Nephron (organoid): ENCODE measurements around the gene SCN4B.

Source experiments
- H3K27ac Mint-ChIP-seq, 3 experiments: 2 replicates each; pipeline ENCODE4 v1.8.0; 2020; ENCODE audit warnings: mixed read lengths in 3 of 3, mild to moderate bottlenecking in 2 of 3, moderate library complexity in 1 of 3
- H3K27me3 Mint-ChIP-seq: 2 replicates; pipeline ENCODE4 v1.8.0; 2021; ENCODE audit warnings: low read depth, mild to moderate bottlenecking, moderate library complexity, mixed read lengths
- H3K36me3 Mint-ChIP-seq: 2 replicates; pipeline ENCODE4 v1.8.0; 2020; ENCODE audit warnings: low read depth, mixed read lengths
- H3K4me1 Mint-ChIP-seq: 2 replicates; pipeline ENCODE4 v1.8.0; 2020; ENCODE audit warnings: mixed read lengths
- H3K4me3 Mint-ChIP-seq, 3 experiments: 2 replicates each; pipeline ENCODE4 v1.8.0; 2020; ENCODE audit warnings: mild to moderate bottlenecking in 3 of 3, mixed read lengths in 3 of 3, moderate library complexity in 2 of 3
- H3K9me3 Mint-ChIP-seq: 2 replicates; pipeline ENCODE4 v1.8.0; 2020; ENCODE audit warnings: mixed read lengths
- TF ChIP-seq, protein P1 (sequence below), 3 experiments: fragments of 200-600 bp; sonication (generic); IDR thresholded peaks; one replicate each; pipeline ENCODE4 v1.5.0; 2021; ENCODE audit warnings: antibody characterized with exemption in 3 of 3; ENCODE audit not compliant: unreplicated experiment in 3 of 3

Gene SCN4B

DNA sequence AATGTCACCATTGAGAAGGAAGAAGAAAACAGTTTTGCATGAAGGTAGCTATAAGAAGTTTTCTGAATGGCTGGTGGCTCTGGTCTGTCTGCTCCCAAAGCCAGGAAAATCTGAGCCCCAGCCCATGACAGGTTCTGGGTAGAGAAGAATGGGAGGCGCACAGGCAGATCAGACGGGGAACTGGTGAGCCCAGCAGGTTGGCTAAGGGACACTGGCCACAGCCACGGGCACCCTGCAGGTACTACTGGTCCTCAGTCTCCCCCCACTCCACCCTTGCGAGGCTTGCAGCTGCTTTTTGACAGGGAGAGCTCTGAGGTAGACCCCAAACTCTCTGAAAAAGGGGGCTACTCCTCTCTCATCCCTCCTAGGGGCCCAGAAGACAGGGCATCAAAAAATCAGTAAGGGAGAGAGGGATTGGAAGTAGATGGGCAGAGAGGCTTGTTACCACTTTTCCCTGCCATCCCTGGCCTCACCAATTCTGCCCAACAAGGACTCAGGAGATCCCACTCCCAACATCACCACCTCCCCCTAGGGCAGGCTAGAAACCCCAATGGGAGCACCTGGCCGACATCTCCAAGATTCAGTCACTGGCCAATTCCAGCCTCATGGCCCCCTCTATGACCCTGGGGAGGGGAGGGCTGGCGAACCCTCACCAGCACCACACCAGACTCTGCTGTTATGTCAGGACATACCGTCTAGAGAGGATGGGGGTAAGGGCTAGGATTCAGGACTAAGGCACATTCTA is 17.4 kb downstream of the SCN4B start:
- no peak overlapping the region for H3K4me3 Mint-ChIP-seq
- no peak overlapping the region for H3K27ac Mint-ChIP-seq
- peaks cover 18% of the 10 kb centered on the region for H3K4me1 Mint-ChIP-seq
- no peaks in the 10 kb centered on the region for H3K36me3 Mint-ChIP-seq
- no peaks in the 10 kb centered on the region for H3K9me3 Mint-ChIP-seq
- TF ChIP-seq, protein P1, sequence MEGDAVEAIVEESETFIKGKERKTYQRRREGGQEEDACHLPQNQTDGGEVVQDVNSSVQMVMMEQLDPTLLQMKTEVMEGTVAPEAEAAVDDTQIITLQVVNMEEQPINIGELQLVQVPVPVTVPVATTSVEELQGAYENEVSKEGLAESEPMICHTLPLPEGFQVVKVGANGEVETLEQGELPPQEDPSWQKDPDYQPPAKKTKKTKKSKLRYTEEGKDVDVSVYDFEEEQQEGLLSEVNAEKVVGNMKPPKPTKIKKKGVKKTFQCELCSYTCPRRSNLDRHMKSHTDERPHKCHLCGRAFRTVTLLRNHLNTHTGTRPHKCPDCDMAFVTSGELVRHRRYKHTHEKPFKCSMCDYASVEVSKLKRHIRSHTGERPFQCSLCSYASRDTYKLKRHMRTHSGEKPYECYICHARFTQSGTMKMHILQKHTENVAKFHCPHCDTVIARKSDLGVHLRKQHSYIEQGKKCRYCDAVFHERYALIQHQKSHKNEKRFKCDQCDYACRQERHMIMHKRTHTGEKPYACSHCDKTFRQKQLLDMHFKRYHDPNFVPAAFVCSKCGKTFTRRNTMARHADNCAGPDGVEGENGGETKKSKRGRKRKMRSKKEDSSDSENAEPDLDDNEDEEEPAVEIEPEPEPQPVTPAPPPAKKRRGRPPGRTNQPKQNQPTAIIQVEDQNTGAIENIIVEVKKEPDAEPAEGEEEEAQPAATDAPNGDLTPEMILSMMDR (IDR thresholded peaks at IDR 0.05; ENCODE audit: unreplicated experiment in 3 of 3), result no peak
- peaks cover 27% of the 10 kb centered on the region for H3K27me3 Mint-ChIP-seq

GRCh38 chr11:118133816-118134215 is 18.8 kb downstream of the SCN4B start:
- peaks cover 18% of the 10 kb centered on the region for H3K27me3 Mint-ChIP-seq
- H3K9me3 Mint-ChIP-seq, result no peaks in the 10 kb centered on the region
- no peak overlapping the region for H3K4me3 Mint-ChIP-seq
- H3K4me1 Mint-ChIP-seq, result peaks cover 23% of the 10 kb centered on the region
- peak overlapping the region in 1 of 3 experiments; percentile 38 for H3K27ac Mint-ChIP-seq
- no peaks in the 10 kb centered on the region for H3K36me3 Mint-ChIP-seq
- TF ChIP-seq, protein P1 (IDR thresholded peaks at IDR 0.05; ENCODE audit: unreplicated experiment in 3 of 3), result no peak

DNA sequence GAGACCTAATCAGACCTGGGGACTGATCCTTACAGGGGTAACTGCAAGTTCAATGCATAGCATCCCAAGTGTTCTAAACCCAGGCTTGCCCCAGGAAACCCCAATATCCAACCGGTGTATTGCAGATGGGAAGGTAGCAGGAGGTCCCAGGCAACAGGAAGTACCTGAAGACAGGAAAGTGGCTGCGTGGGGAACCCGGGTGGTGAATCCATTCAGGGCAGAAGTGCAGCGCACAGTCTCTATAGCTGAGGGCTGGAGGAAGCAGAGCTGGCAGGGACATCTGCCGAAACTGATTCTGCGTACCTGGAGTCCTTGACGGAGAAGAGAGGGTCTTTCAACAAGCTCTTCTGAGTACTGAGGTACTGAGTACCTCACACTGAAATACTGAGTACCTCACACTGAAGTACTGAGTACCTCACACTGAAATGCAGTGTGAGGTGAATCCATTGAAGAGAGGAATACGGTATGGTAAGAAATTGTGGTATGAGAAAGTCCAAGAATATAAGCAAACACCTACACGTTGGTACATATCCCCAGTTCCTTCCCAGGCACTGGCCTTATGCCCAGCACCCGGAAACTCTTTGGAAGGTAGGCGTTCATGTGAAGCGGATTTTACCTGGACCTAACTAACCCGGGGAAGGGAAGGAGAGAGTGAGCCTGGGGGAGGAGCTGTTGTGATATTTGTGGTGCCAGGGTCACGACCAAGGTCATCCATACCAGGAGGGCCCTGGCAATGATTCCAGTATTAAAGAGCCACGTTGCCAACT is 20.1 kb downstream of the SCN4B start:
- Mint-ChIP-seq H3K9me3 (no peaks in the 10 kb centered on the region), H3K36me3 (no peaks in the 10 kb centered on the region), H3K4me1 (peaks cover 32% of the 10 kb centered on the region), H3K27ac (no peak overlapping the region), H3K27me3 (peaks cover 10% of the 10 kb centered on the region), H3K4me3 (no peak overlapping the region)
- TF ChIP-seq, protein P1 (IDR thresholded peaks at IDR 0.05; ENCODE audit: unreplicated experiment in 3 of 3), result no peak

DNA sequence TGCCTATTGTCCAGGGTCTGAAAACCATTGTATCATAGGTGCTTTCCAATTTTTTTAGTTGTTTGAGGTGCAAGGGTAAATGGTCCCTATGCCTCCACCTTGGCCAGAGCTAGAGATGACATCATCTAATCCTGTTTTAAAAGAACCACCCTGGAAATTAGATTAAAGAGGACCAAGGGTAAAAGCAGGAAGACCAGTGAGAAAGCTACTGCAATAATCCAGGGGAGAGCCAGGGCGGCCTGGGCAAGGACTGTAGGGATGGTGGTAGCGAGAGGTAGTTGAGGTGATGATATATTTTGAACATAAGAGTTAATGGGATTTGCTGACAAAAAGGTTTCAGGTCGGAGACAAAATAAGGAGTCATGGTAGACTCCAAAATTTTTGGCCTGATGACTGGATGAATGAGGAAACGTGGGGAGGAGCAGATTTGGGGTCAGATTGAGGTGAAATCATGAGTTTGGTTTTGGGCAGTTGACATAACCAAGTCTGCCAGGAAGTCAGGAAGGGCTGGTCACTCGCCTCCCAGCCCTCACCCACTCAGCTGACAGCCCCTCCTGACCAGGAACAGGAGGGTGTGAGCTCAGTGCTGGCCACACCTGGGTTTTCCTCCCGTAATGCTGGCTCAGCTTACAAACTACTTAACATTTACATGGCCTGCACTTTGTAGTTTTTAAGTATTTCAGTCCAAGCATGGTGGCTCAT is 23.0 kb downstream of the SCN4B start:
- Mint-ChIP-seq H3K4me1 (peaks cover 42% of the 10 kb centered on the region), H3K9me3 (no peaks in the 10 kb centered on the region), H3K36me3 (no peaks in the 10 kb centered on the region), H3K27me3 (peaks cover under 1% of the 10 kb centered on the region), H3K27ac (peak overlapping the region; percentile 98 to 99 (median 99)), H3K4me3 (peak overlapping the region; percentile 3 to 10 (median 4))
- TF ChIP-seq, protein P1 (IDR thresholded peaks at IDR 0.05; ENCODE audit: unreplicated experiment in 3 of 3), result no peak

DNA sequence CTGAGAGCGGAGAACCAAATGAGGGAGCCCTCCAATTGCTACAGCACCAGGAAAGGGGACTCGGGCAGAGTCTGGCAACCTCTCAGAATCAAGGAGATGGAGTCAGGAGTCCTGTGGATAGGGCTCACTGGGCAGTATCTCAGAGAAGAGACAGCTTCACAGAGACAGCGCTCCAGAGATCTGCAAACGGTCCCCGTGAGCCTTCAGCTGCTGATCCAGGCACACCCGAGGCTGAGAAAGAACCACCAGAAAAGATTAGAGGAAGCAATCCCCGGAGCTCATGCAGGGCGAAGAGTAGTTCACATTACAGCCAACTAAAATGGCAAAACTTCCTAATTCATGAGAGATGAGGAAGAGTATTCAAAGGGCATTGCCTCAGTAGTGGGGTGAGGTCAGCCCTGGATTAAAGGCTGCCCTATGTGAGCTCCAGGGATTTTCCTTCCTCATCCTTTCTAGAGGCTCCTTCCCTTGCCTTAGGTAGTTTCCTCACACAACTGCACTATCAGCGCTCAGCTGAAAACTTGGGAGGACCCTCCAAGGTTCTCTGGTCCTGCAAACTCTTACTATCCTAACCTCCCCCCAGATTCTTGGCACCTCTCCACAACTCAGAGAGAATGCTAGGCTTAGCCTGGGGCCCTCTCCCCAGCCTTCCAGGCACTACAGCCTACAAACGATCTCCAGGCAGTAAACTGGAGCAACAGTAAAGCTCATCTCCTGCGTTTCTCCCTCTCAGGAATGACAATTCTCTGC is 23.7 kb downstream of the SCN4B start:
- Mint-ChIP-seq H3K27ac (peak overlapping the region; percentile 98 to 99 (median 99)), H3K4me1 (peaks cover 42% of the 10 kb centered on the region), H3K9me3 (no peaks in the 10 kb centered on the region), H3K4me3 (peak overlapping the region; percentile 55 to 58 (median 55)), H3K36me3 (no peaks in the 10 kb centered on the region), H3K27me3 (no peaks in the 10 kb centered on the region)
- TF ChIP-seq, protein P1 (IDR thresholded peaks at IDR 0.05; ENCODE audit: unreplicated experiment in 3 of 3), result no peak
